Upper lobe of left lung (tissue), 4 donors: ENCODE results near the gene GPR52.

ENCODE experiments used
- CTCF ChIP-seq, 6 experiments: fragments of 450-650 bp in 4 of 6; fragments of 200-600 bp in 2 of 6; sonication (generic) in 2 of 6; IDR thresholded peaks; one replicate each; pipeline ENCODE4 v1.5.1; 2016 to 2019; ENCODE audit warnings: antibody characterized with exemption in 6 of 6
- EP300 ChIP-seq, 4 donors: sonication (generic); formaldehyde crosslinking; IDR thresholded peaks; one replicate each; pipeline ENCODE4 v1.5.1; 2017; ENCODE audit warnings: antibody characterized with exemption in 4 of 4, control low read depth in 2 of 4
- POLR2A ChIP-seq, 4 donors: fragments of 450-650 bp; IDR thresholded peaks; one replicate each; pipeline ENCODE4 v1.5.1; 2016 to 2017; ENCODE audit warnings: antibody characterized with exemption in 4 of 4, mild to moderate bottlenecking in 2 of 4
- POLR2AphosphoS5 ChIP-seq, 2 donors: sonication (generic); formaldehyde crosslinking; IDR thresholded peaks; one replicate each; pipeline ENCODE4 v1.5.1; 2017; ENCODE audit warnings: antibody characterized with exemption in 2 of 2

- TF ChIP-seq CTCF (IDR thresholded peaks at IDR 0.05), result no peak
- no peak for TF ChIP-seq POLR2A (IDR thresholded peaks at IDR 0.05)
- TF ChIP-seq POLR2AphosphoS5 (IDR thresholded peaks at IDR 0.05), result no peak
- TF ChIP-seq EP300 (IDR thresholded peaks at IDR 0.05), result no peak
Measured at GRCh38 chr1:174399211-174399610, 48.6 kb upstream of the GPR52 start.
